NCI-H748 (cell line): ENCODE data around the gene NPFFR2.
"Not testable (repeated sequence)": the region's sequence is repeated elsewhere in the genome, so short reads cannot be mapped to it uniquely, and the experiment has no call there.

Experiments
- DNase-seq: peaks from one replicate; lab custom pipeline; 2025; ENCODE audit not compliant: unreplicated experiment; lab: John Stamatoyannopoulos, UW

Gene NPFFR2

DNA sequence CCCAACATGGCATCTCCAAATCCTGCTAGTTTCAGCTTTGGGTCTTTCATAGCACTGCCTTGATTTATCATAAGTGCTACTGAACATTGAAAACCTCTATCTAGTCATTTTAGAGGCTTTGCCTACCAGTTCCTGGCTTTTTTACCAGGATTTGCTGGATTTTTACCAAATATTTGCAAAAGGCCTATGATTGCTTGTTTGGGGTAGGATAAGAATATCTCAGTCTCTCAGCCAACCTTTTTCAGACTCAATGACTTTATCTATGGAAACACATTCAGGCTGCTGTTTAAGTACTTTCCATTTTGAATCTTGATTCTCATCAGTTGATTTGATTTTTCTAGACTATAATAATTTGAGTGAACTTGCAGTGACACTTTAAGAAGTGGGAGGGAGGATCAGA lies 80.1 kb downstream of the NPFFR2 start:
- DNase-seq = no peak

DNA sequence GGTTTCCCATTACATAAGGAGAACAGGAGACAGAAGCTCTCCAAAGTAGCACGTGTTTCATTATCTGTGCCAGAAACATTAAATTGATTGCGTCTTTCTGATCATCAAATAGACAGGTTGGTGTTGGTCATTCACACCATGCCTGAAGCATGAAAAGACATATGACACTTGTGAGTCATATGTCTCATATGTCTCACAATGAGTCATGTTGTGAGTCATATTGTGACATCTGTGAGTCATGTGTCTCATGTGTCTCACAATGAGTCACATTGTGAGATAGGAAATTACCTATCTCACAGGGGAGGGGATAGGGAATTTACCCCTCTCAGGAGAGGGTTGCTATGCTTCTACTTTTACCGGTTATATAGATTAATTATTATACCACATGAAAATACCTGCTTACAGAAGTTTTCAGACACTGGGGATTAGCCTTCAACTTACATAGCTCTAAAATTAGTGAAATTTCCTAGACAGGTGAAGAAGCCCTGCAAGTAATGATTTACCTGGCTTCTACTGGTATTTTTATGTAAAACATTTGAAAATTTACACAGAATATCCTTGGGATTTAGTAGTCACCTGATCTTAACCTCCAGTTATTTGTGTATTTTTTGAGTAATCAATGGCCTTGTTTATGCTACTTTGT lies 80.8 kb downstream of the NPFFR2 start:
- DNase-seq = peak; percentile 6

DNA sequence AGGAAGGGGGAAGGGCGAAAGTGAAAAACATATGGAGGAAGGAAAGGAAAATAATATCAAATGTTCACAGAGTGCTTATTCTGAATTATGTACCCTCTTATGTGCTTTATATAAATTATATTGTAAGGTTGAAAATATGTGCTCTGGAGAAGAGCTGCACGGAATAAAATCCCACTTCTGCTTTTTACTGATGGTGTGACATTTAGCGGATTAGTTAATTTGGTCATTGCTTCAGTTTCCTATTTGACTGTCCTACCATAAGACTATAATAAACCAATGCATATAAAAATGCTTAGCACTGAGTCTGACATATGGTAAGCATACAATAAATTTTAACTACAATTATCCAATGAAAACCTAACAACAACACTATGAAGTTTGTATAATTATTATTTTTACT lies 86.2 kb downstream of the NPFFR2 start:
- no peak for DNase-seq

DNA sequence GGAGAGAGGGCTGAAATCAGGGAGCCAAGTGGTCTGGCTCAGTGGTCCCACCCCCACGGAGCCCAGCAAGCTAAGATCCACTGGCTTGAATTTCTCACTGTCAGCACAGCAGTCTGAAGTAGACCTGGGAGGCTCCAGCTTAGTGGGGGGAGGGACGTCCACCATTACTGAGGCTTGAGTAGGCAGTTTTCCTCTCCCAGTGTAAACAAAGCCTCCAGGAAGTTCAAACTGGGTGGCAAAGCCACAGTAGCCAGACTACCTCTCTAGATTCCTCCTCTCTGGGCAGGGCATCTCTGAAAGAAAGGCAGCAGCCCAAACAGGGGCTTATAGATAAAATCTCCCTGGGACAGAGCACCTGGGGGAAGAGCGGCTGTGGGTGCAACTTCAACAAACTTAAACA lies 88.1 kb downstream of the NPFFR2 start:
- no peak for DNase-seq

DNA sequence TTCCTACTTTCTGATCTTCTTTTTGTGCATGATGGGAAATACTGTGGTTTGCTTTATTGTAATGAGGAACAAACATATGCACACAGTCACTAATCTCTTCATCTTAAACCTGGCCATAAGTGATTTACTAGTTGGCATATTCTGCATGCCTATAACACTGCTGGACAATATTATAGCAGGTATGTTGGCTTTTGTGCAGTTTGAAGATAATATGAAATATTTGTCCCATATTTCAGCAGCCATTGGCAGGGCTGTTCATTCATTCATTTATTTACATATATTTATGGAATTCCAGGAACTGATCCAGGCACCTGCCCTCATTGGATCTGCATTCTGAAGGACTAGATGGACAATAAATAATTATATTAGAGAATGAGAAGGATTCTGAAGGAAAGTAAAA lies 96.9 kb downstream of the NPFFR2 start:
- DNase-seq = no peak

DNA sequence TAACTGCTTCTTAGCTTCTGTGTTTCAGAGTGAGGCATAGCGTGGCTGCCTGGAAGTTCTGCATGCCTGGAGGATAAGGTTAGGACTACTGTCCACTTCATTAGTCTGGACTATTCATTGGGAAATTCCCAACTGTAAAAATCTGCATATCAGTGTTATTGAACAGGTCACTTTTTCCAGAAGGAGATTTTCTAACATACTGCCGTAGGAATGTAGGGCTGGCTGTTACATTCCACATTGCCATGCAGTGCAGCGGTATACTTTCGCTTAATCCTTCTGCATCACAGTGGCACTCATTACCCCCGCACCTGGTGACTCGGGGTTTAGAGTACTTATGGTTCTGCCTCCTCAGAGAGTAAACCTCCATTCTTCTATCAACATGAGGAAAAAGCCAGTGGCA lies 104.6 kb downstream of the NPFFR2 start:
- no peak for DNase-seq

DNA sequence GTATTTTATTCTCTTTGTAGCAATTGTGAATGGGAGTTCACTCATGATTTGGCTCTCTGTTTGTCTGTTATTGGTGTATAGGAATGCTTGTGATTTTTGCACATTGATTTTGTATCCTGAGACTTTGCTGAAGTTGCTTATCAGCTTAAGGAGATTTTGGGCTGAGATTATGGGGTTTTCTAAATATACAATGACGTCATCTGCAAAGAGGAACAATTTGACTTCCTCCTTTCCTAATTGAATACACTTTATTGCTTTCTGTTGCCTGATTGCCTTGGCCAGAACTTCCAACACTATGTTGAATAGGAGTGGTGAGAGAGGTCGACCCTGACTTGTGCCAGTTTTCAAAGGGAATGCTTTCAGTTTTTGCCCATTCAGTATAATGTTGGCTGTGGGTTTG lies 108.2 kb downstream of the NPFFR2 start:
- not testable (repeated sequence) for DNase-seq

DNA sequence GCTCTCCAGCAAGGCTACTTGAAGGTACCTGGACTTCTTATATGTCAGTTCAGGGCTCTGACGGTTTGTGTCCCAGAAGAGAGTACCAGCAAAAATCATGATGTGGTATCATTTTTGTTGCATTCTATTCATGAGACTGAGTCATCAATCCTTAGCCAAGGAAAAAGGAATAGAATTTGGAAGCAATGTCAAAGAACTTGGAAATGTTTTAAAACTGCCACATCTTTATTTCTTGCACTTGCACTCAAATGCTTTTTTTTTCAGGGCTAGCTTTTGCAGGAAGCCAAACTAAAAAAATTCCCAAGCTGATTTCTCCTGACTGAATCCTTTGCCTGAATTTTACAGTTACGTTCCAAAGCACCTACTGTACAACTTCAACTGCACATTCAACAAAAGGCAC lies 112.4 kb downstream of the NPFFR2 start:
- no peak for DNase-seq

DNA sequence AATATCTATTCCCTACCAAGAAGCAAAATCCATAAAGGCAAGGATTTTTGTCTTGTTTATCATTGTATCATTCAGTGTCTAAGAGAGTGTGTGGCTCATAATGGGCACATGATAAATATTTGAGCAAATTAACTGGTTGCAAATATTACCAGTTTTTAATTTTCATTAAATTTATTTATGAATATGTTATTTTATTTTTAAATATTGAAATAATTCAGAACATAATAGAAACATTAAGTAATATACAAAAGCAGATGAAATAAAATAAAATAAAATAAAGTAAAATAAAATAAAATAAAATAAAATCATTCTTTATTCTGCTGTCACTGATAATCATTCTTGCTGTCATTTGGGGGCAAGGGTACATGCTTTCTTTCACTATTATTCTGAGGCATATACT lies 120.9 kb downstream of the NPFFR2 start:
- DNase-seq = no peak

DNA sequence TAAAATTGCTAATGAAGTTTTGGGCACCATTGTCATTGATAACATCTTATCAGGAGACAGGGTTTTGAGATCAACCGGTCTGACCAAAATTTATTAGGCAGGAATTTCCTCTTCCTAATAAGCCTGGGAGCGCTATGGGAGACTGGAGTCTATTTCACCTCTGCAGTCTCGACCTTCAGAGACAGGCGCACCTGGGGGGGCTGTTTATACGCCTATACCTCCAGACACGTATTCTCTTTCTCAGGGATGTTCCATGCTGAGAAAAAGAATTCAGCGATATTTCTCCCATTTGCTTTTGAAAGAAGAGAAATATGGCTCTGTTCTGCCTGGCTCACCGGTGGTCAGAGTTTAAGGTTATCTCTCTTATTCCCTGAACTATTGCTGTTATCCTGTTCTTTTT lies 121.8 kb downstream of the NPFFR2 start:
- DNase-seq = not testable (repeated sequence)

DNA sequence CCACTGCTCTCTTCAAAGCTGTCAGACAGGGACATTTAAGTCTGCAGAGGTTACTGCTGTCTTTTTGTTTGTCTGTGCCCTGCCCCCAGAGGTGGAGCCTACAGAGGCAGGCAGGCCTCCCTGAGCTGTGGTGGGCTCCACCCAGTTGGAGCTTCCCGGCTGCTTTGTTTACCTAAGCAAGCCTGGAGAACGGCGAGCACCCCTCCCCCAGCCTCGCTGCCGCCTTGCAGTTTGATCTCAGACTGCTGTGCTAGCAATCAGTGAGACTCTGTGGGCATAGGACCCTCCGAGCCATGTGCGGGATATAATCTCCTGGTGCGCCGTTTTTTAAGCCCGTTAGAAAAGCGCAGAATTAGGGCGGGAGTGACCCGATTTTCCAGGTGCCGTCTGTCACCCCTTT lies 137.5 kb downstream of the NPFFR2 start:
- not testable (repeated sequence) for DNase-seq

DNA sequence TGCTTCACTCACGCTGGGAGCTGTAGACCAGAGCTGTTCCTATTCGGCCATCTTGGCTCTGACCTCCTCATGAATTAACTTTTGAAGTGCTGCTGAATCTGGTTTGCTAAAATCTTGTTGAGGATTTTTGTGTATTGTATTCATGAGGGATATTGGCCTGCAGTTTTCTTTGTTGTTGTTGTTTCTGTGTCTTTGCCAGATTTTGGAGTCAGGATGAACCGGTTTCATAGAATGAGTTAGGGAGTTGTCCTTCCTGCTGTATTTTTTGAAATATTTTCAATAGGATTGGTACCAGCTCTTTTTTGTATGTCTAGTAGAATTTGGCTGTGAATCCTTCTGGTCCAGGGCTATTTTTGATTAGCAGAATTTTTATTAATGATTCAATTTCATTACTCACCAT lies 138.1 kb downstream of the NPFFR2 start:
- DNase-seq = no peak

DNA sequence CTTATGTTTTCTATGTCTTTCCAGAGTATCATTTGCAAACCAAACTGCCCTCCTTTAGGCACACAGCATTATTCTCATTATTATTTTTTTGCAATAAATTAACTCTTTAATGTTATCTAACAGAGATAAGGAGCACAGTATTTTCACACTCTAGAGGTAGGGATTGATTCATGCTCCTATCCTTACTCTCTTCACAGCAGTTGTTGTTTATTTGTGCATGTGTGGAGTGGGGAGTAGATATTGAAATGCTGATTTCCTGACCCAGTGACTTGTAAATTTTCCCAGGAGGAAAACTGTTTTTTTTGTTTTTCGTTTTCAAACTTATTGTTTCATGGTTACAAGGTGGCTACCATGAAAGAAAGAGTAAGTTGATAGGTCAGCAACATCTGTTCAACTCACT lies 140.0 kb downstream of the NPFFR2 start:
- DNase-seq = no peak

DNA sequence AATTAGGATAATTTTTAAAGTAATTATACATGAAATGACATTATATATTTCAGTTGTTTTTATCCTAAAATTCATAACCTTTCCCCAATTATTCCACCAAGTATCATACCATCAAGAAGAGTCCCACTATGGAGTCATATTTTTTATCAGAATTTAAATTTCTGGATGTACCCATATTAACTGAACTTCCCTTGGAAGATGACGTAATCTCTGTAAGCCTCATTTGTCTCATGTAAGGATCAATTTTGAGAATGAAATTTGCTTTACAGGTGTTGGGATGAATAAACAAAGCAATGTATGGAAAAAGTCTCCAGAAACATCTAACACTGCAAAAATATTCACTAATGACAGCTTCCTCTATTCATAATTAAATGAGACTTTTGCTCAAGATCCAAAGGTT lies 147.5 kb downstream of the NPFFR2 start:
- no peak for DNase-seq

DNA sequence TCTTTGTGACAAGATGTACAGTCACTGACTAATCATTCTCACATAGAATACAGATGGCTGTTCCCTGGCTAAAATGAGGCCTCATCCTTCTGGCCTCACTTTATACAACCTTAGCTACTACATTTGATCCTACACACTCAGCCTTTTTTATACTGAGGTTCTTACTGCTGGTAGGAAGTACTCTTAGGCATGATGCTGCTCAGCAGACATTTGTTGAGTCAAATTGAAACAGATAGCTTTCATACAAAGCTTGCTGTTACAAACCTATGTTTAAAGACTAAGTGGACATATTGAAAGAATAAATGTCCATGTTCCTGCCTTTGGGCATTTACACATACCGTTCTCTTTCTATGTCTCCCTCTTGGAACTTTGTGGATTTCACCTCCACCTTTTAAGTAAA lies 154.9 kb downstream of the NPFFR2 start:
- no peak for DNase-seq

DNA sequence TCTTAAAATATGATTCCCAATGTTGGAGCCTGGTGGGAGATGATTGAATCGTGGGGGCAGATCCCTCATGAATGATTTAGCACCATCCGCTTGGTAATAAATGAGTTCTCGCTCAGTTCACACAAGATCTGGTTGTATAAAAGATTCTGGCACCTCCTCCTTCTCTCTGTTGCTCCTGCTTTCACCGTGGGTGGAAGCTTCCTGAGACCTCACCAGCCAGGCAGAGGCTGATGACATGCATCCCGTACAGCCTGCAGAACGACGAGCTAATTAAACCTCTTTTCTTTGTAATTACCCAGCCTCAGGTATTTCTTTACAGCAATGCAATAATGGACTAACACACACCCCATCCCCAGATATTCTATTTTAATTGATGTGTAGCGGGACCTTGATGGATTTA lies 162.2 kb downstream of the NPFFR2 start:
- DNase-seq = no peak

DNA sequence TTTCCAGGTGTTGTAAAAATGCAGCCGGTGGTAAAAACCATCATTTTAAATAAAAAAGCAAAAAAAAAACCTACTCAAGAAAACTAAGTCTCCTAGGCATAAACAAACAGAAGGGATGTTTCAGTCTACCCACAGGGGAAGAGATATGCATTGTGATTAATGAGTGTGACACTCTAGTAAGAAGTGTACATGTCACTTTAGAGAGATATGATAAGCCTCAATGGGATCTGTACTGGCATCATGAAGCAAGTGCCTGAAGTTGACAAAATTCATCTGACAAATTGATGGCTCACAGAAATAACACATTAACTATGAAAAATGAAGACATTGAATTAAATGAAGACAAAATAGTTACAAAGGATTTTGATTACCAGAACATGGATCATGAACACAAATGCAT lies 162.7 kb downstream of the NPFFR2 start:
- no peak for DNase-seq
